Transverse colon (tissue), 4 donors: Measurements from ENCODE around the gene PWP1.

Experiments used
- POLR2A ChIP-seq: fragments of 450-650 bp; IDR thresholded peaks from one replicate; pipeline ENCODE4 v1.6.1; 2016; ENCODE audit warnings: antibody characterized with exemption, mild to moderate bottlenecking, moderate library complexity
- POLR2AphosphoS5 ChIP-seq, 3 donors: sonication (generic); formaldehyde crosslinking; IDR thresholded peaks; one replicate each; pipeline ENCODE4 v1.6.1; 2016; ENCODE audit warnings: antibody characterized with exemption in 3 of 3
- TF ChIP-seq, protein P1 (sequence below), 5 experiments: fragments of 200-600 bp in 3 of 5; fragments of 450-650 bp in 2 of 5; sonication (generic) in 3 of 5; IDR thresholded peaks; 1 replicate in 2 of 5; 2 replicates in 3 of 5; pipeline ENCODE4 v1.5.1; 2016 to 2017; ENCODE audit warnings: antibody characterized with exemption in 5 of 5, inconsistent platforms in 3 of 5, mild to moderate bottlenecking in 2 of 5, moderate library complexity in 1 of 5

DNA sequence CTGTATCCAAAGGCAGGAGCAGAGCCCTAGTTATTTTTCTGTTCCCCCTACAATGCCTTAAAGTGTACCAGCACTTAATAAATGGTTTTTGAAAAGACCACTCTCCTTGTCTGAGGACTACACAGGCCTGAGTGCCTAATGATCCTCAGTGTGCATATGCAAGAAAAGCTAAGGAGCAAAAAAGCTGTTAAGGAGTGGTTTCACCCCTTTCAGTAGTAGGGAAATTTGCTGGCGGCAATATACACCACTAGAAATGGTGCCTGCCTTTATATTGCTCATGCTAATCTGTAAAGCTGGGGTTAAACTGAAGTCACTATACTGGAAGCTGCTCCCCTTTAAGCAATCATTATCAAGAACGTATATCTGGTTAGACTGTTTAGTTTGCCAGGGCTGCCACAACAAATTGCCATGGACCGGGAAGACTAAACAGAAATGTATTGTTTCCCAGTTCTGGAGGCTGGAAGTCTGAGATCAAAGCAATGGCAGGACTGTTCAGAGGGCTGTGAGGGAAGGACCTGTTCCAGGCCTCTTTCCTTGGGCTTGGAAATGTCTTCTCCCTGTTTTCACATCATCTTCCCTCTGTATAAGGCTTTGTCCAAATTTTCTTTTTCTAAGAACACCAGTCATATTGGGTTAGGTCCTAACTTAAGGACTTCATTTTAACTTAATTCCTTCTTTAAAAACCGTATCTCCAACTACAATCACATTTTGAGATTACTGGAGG is 45.2 kb downstream of the PWP1 start:
- TF ChIP-seq, protein P1, sequence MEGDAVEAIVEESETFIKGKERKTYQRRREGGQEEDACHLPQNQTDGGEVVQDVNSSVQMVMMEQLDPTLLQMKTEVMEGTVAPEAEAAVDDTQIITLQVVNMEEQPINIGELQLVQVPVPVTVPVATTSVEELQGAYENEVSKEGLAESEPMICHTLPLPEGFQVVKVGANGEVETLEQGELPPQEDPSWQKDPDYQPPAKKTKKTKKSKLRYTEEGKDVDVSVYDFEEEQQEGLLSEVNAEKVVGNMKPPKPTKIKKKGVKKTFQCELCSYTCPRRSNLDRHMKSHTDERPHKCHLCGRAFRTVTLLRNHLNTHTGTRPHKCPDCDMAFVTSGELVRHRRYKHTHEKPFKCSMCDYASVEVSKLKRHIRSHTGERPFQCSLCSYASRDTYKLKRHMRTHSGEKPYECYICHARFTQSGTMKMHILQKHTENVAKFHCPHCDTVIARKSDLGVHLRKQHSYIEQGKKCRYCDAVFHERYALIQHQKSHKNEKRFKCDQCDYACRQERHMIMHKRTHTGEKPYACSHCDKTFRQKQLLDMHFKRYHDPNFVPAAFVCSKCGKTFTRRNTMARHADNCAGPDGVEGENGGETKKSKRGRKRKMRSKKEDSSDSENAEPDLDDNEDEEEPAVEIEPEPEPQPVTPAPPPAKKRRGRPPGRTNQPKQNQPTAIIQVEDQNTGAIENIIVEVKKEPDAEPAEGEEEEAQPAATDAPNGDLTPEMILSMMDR (IDR thresholded peaks at IDR 0.05): no peak
- TF ChIP-seq POLR2AphosphoS5 (IDR thresholded peaks at IDR 0.05): no peak
- no peak for TF ChIP-seq POLR2A
